Muscle of leg (tissue), 16 donors: ENCODE data around the gene SOCS6. TPM values are rescaled to one million over a fixed set of nuclear protein-coding genes. Genes with fewer than 3 reads are reported as not detected.
"Not testable (repeated sequence)": the region's sequence is repeated elsewhere in the genome, so short reads cannot be mapped to it uniquely, and the experiment has no call there.

ENCODE experiments used
- DNase-seq: peaks from one replicate; pipeline ENCODE4 v3.0.0; 2013
- H3K27ac ChIP-seq: one replicate; pipeline ENCODE4 v1.5.1; 2013; ENCODE audit warnings: mild to moderate bottlenecking, low read length, control low read depth
- H3K27me3 ChIP-seq: one replicate; pipeline ENCODE4 v1.6.1; 2013; ENCODE audit warnings: low read length; ENCODE audit not compliant: control insufficient read depth, insufficient read depth
- H3K36me3 ChIP-seq: one replicate; pipeline ENCODE4 v1.6.1; 2013; ENCODE audit warnings: low read length; ENCODE audit not compliant: control insufficient read depth, insufficient read depth
- H3K4me1 ChIP-seq: one replicate; pipeline ENCODE4 v1.6.1; 2013; ENCODE audit warnings: low read length; ENCODE audit not compliant: control insufficient read depth, insufficient read depth
- H3K4me3 ChIP-seq: one replicate; pipeline ENCODE4 v1.5.1; 2013; ENCODE audit warnings: low read length, control low read depth
- H3K9me3 ChIP-seq: replicated peaks from 2 replicates; pipeline ENCODE4 v1.6.1; 2013; ENCODE audit warnings: low read depth, low read length; ENCODE audit not compliant: control insufficient read depth
- WGBS: methylation state at CpG from one replicate; pipeline ENCODE4 v1.1.5; 2013; ENCODE audit warnings: missing lambda C conversion rate; ENCODE audit not compliant: insufficient coverage; 5-methylcytosine and 5-hydroxymethylcytosine counted together
- long read RNA-seq, 11 donors: transcript quantifications; one replicate each; lab custom pipeline, GENCODE V29; 2026
- polyA plus RNA-seq, 8 donors: library from polyadenylated mRNA; unstranded; fragments of 120-200 nt; gene quantifications; one replicate each; pipeline versions ENCODE4 v1.2.1 to v1.2.3, GENCODE V29; 2013; ENCODE audit warnings: inconsistent platforms in 1 of 8, low replicate concordance in 1 of 8; ENCODE audit not compliant: insufficient read length in 8 of 8, insufficient read depth in 1 of 8
- total RNA-seq: library from RNA; stranded (reverse); fragments of 120-200 nt; gene quantifications from one replicate; pipeline ENCODE4 v1.2.4, GENCODE V29; 2013

SOCS6 gene, protein sequence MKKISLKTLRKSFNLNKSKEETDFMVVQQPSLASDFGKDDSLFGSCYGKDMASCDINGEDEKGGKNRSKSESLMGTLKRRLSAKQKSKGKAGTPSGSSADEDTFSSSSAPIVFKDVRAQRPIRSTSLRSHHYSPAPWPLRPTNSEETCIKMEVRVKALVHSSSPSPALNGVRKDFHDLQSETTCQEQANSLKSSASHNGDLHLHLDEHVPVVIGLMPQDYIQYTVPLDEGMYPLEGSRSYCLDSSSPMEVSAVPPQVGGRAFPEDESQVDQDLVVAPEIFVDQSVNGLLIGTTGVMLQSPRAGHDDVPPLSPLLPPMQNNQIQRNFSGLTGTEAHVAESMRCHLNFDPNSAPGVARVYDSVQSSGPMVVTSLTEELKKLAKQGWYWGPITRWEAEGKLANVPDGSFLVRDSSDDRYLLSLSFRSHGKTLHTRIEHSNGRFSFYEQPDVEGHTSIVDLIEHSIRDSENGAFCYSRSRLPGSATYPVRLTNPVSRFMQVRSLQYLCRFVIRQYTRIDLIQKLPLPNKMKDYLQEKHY
- 16.6 TPM for total RNA-seq
- 10 to 100 TPM; 11.4 to 18.6 (median 14.7) TPM for polyA plus RNA-seq
- long read RNA-seq, donor 1, full-length matches to known transcripts = 3 of 3 reads
- long read RNA-seq, donor 1, partial matches to known transcripts = 0 of 3 reads
- long read RNA-seq, donor 1, other reads (novel, unspliced or antisense) = 0 of 3 reads
- long read RNA-seq, donor 2, full-length matches to known transcripts = 2 of 2 reads
- long read RNA-seq, donor 2, partial matches to known transcripts = 0 of 2 reads
- long read RNA-seq, donor 2, other reads (novel, unspliced or antisense) = 0 of 2 reads
- long read RNA-seq, donor 3, full-length matches to known transcripts = 4 of 4 reads
- long read RNA-seq, donor 3, partial matches to known transcripts = 0 of 4 reads
- long read RNA-seq, donor 3, other reads (novel, unspliced or antisense) = 0 of 4 reads
- long read RNA-seq, donor 4, full-length matches to known transcripts = 7 of 7 reads
- long read RNA-seq, donor 4, partial matches to known transcripts = 0 of 7 reads
- long read RNA-seq, donor 4, other reads (novel, unspliced or antisense) = 0 of 7 reads
- long read RNA-seq, donor 5, full-length matches to known transcripts = 13 of 13 reads
- long read RNA-seq, donor 5, partial matches to known transcripts = 0 of 13 reads
- long read RNA-seq, donor 5, other reads (novel, unspliced or antisense) = 0 of 13 reads
- long read RNA-seq, donor 6, full-length matches to known transcripts = 7 of 7 reads
- long read RNA-seq, donor 6, partial matches to known transcripts = 0 of 7 reads
- long read RNA-seq, donor 6, other reads (novel, unspliced or antisense) = 0 of 7 reads
- long read RNA-seq, donor 7, full-length matches to known transcripts = 4 of 4 reads
- long read RNA-seq, donor 7, partial matches to known transcripts = 0 of 4 reads
- long read RNA-seq, donor 7, other reads (novel, unspliced or antisense) = 0 of 4 reads
- long read RNA-seq, donor 8 = 0 reads
- long read RNA-seq, donor 9, full-length matches to known transcripts = 6 of 13 reads
- long read RNA-seq, donor 9, partial matches to known transcripts = 7 of 13 reads
- long read RNA-seq, donor 9, other reads (novel, unspliced or antisense) = 0 of 13 reads
- long read RNA-seq, donor 10, full-length matches to known transcripts = 9 of 18 reads
- long read RNA-seq, donor 10, partial matches to known transcripts = 9 of 18 reads
- long read RNA-seq, donor 10, other reads (novel, unspliced or antisense) = 0 of 18 reads
- long read RNA-seq, donor 11 = 0 reads

DNA sequence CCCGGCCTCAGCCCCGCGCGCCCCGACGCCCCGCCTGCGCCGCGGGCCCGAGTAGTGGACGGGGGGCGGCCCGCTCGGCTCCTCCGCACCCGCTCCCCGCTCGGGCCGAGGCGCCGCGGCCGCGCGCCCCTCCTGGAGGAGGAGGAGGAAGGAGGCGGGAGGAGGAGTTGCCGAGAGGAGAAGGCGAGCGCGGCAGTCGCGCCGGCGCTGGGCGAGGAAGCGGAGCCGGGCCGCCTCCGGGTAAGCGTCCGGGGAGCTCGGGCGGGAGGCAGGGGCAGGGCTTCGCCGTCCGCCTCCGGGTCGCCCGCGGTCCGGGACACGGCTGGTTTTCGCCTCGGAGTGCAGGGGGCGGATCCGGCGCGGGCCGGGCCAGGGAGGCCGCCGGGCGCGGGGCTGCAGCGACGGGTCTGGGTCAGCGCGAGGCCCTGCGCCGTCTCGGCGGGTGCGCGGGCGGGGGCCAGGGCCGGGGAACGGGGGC lies at the start of gene SOCS6:
TSS of gene SOCS6 (plus strand) at position 195 of the 478 bp plus-strand sequence. CDS start 35,624 bp downstream, outside the sequence.
- H3K27me3 ChIP-seq = no peaks in the 10 kb centered on the region
- peaks cover 2% of the 10 kb centered on the region for H3K36me3 ChIP-seq
- peak; percentile 84 for DNase-seq
- H3K4me3 ChIP-seq = peak within 1 kb of the TSS; percentile 77
- peak within 1 kb of the TSS; percentile 79 for H3K27ac ChIP-seq
- H3K4me1 ChIP-seq = peaks cover 17% of the 10 kb centered on the region
- H3K9me3 ChIP-seq = no peaks in the 10 kb centered on the region
- under 1% methylated on average over 76 of the region's 77 CpGs for WGBS

DNA sequence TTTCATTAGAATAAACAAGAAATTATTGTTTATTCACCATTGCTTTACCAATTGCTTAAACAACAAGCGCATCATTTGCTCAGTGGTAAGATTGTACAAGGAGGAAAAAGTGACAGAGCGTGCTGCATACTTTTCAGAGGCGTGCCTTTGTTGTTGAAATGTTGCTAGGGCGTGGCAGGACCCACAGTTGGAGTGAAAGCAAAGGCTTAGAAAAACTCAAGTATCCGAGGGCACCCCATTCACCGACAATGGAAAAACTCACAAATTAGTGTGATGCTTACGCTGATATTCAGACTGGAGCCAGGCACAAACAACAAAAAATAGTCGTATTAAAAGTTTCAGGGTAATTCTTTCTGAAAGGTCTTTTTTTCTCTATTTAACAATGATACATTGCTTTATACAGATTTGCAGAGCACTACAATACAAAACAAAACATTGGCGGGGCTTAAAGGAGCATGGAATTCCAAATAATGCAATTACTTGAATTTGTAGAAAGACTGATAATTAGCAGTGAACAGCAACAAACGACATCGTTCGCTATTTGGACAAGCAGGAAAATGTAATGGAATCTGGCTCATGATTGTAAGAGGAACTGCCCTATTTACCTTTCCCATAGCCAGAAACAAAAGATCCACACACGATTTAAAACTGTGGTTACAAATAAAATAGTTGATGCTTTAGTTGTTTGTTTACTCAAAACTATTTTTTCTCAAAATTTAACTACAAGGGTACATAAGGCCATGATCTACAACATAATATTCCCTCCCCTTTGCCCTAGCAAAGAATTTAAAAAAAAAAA lies 45.5 kb upstream of the SOCS6 start:
- 80% methylated on average over 2 of the region's 13 CpGs for WGBS
- Histone ChIP-seq H3K27ac (no peak overlapping the region), H3K36me3 (no peaks in the 10 kb centered on the region), H3K27me3 (no peaks in the 10 kb centered on the region), H3K4me3 (no peak overlapping the region), H3K4me1 (no peaks in the 10 kb centered on the region), H3K9me3 (no peaks in the 10 kb centered on the region)
- DNase-seq = peak; percentile 15

DNA sequence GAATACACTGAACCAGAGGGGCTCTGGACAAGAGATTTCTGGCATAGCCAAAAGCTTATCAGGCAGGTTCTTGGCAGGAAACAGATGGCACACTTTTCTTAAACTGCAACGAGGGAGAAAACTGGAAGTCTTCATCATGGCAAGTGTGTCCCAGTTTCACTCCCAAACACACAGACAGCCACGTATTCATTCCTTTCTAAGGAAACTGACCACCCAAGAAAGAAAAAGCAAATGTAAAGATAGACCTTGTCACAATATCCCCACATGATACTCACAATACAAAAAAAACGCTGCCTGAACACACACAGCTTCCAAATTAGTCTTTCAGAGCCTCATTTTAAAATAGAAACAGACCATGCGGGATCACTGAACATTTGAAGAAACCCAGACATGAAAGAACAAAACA lies 42.8 kb upstream of the SOCS6 start:
- Histone ChIP-seq H3K4me3 (no peak overlapping the region), H3K27me3 (no peaks in the 10 kb centered on the region), H3K36me3 (no peaks in the 10 kb centered on the region), H3K4me1 (no peaks in the 10 kb centered on the region), H3K9me3 (no peaks in the 10 kb centered on the region), H3K27ac (no peak overlapping the region)
- DNase-seq = no peak
- WGBS = 17% methylated on average over 1 of the region's 4 CpGs

DNA sequence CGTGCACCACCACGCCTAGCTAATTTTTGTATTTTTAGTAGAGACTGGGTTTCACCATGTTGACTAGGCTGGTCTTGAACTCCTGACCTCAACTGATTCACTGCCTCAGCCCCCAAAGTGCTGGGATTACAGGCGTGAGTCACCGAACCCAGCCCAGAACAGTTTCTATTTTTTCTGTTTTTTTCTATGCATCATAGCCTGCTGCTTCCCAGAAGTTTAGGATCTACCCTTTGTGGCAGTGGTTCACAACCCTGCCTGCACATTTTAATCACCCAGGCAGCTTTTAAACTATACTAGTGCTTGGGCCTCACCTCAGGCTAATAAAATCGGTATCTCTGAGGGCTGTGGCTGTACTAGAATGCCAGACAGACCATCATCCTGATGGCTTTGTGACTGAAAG lies 39.7 kb upstream of the SOCS6 start:
- Histone ChIP-seq H3K27me3 (no peaks in the 10 kb centered on the region), H3K4me1 (no peaks in the 10 kb centered on the region), H3K9me3 (no peaks in the 10 kb centered on the region), H3K27ac (no peak overlapping the region), H3K36me3 (no peaks in the 10 kb centered on the region), H3K4me3 (no peak overlapping the region)
- DNase-seq = no peak
- 79% methylated on average over 5 of the region's 5 CpGs for WGBS

DNA sequence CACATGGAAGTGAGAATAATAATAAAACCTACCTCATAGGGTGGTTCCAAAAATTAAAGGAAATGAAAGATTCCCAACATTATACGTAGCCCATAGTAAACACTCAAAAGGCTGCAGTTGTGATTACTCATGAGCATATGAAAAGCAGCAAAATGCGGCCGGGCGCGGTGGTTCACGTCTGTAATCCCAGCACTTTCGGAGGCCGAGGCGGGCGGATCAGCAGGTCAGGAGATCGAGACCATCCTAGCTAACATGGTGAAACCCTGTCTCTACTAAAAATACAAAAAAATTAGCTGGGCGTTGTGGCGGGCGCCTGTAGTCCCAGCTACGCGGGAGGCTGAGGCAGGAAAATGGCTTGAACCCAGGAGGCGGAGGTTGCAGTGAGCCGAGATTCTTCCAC lies 39.0 kb upstream of the SOCS6 start:
- H3K4me3 ChIP-seq, H3K36me3 ChIP-seq, DNase-seq, H3K9me3 ChIP-seq, H3K27me3 ChIP-seq, H3K27ac ChIP-seq, H3K4me1 ChIP-seq: not testable (repeated sequence)
- 95% methylated on average over 15 of the region's 18 CpGs for WGBS

DNA sequence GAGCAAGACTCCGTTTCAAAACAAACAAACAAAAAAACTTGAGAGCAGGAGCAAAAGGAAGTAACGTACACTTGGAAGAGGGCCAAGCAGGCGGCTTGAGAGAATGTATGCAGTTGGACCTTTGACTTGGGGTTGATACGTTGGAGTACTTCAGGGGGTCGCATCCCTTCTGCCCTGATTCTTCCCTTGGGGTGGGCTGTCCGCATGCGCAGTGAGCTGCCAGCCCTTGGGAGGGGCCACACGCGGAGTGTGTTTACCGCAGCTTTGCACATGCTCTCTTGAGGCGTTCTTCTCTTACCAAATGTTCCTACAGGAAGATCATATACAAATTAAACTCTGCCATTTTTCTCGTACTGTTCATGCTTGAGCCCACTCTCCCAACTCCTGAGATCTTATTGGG lies 38.1 kb upstream of the SOCS6 start:
- H3K27me3 ChIP-seq = no peaks in the 10 kb centered on the region
- no peaks in the 10 kb centered on the region for H3K36me3 ChIP-seq
- H3K4me1 ChIP-seq = no peaks in the 10 kb centered on the region
- H3K4me3 ChIP-seq = no peak overlapping the region
- WGBS = 86% methylated on average over 8 of the region's 12 CpGs
- no peak for DNase-seq
- H3K27ac ChIP-seq = no peak overlapping the region
- no peaks in the 10 kb centered on the region for H3K9me3 ChIP-seq

DNA sequence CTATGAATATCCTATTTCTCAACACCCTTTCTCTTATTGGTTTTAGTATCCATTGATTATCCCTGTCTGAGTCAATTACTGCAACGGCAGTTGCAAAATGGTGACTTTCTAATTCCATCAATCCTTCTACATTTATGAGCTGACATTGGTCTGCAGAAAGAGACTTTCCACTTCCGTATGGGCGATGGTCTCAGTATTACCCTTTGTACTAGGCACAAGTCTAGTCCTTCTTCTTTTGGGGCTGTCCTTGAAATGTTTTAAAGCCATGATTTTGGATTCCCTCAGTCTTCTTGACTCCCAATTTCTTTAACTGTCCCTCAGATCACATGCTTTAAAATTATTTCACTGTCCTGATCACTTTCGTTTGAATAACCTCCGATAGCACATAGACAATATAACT lies 32.7 kb upstream of the SOCS6 start:
- Histone ChIP-seq H3K4me1 (no peaks in the 10 kb centered on the region), H3K4me3 (no peak overlapping the region), H3K27ac (no peak overlapping the region), H3K27me3 (no peaks in the 10 kb centered on the region), H3K36me3 (no peaks in the 10 kb centered on the region), H3K9me3 (no peaks in the 10 kb centered on the region)
- no CpG with 5 or more reads among the region's 5 CpGs for WGBS
- DNase-seq = no peak

DNA sequence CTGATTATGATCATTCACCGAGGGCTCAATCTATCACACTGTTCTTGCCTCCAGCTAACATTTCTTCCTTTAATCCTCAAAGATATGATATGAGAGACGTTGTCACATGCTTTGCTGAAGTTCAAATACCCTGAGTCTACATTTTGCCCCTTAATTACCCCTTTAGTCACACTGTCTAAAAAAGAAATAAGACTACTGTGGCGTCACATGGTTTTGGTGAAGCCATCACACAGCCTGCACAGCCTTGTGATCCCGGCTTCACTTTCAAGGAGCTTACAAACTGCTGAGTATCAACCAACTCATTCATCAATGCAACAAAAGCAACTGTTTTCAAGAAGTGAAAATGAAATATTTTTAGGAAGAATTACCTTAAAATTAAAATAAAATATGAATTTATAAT lies 31.9 kb upstream of the SOCS6 start:
- whole genome bisulfite sequencing = 33% methylated on average over 1 of the region's 4 CpGs
- no peaks in the 10 kb centered on the region for H3K9me3 ChIP-seq
- H3K4me3 ChIP-seq = no peak overlapping the region
- no peaks in the 10 kb centered on the region for H3K27me3 ChIP-seq
- H3K4me1 ChIP-seq = no peaks in the 10 kb centered on the region
- H3K27ac ChIP-seq = no peak overlapping the region
- no peak for DNase-seq
- no peaks in the 10 kb centered on the region for H3K36me3 ChIP-seq
